HG03135 (cell line): ENCODE results near the gene SLC4A3.

ENCODE experiments used
- ATAC-seq: cut with Tn5 transposase; IDR thresholded peaks from one replicate; pipeline ENCODE4 v1.9.1; 2021; ENCODE audit warnings: mild to moderate bottlenecking, moderate library complexity; ENCODE audit not compliant: unreplicated experiment

The SLC4A3 gene

DNA sequence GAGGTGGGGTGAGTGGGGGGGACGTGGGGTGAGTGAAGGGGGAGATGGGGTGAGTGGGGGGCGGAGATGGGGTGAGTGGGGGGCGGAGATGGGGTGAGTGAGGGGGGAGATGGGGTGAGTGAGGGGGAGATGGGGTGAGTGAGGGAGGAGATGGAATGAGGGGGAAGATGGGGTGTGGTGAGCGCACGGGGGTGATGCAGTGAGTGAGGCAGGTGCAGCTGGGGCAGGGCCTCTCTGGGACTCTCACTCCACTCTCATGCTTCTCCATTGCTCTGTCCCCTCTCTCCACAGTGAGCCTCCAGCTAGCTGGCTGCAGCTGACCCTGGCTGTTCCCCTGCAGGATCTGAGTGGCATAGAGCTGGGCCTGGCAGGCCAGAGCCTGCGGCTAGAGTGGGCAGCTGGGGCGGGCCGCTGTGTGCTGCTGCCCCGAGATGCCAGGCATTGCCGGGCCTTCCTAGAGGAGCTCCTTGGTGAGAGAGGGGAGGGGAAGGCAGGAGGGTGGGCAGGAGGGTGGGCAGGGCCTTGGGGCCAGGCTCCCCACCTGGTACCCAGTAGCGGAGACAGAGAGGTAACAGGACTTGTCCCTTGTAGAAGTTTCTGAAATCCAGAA, 13.9 kb upstream of the SLC4A3 start:
- no peak for ATAC-seq

GRCh38 chr2:219614076-219614860, 13.2 kb upstream of the SLC4A3 start:
- ATAC-seq, result no peak

DNA sequence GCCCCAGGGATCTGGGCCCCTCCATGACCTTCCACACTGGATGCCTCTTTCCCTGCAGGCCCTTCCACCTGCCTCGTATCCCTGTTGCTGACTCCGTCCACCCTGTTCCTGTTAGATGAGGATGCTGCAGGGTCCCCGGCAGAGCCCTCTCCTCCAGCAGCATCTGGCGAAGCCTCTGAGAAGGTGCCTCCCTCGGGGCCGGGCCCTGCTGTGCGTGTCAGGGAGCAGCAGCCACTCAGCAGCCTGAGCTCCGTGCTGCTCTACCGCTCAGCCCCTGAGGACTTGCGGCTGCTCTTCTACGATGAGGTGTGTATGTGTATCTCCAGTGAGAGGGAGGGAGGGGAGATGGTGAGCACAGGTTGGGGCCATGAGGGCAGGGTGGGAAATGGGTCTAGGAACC, 12.4 kb upstream of the SLC4A3 start:
- no peak for ATAC-seq

DNA sequence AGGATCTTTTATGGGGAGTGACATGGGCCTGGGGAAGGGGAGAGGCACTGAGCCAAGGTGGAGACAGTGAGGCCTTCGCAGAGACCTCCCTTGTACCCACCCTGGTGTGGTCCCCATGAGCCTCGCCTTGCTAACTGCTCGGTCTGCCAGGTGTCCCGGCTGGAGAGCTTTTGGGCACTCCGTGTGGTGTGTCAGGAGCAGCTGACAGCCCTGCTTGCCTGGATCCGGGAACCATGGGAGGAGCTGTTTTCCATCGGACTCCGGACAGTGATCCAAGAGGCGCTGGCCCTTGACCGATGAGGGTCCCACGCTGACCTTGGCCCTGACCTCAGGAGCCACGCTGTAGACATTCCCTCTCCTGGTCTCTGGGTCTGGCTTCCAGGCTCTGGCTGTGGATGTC, 11.5 kb upstream of the SLC4A3 start:
- no peak for ATAC-seq

GRCh38 chr2:219616550-219616949, 10.9 kb upstream of the SLC4A3 start:
- no peak for ATAC-seq

DNA sequence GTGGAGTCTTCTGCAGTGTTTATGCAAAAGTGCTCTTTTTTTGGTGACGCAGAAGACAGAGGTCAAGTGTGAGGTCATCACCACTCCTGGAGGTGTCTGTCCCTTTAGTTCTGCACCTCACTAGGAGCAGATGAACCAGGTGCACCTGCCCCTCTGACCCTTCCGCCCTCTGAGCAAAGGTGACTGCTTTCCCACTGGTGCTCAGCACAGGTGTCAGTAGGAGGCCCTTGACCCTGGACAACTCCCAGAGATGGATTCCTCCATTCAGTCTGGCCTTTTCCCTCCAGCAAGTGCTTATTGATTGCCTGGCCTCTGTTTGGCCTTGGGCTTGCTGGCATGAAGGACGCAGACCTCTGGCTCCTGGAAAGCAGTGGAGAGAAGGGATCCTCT, 8.7 kb upstream of the SLC4A3 start:
- ATAC-seq, result no peak

GRCh38 chr2:219619235-219619634, 8.2 kb upstream of the SLC4A3 start:
- ATAC-seq, result no peak

DNA sequence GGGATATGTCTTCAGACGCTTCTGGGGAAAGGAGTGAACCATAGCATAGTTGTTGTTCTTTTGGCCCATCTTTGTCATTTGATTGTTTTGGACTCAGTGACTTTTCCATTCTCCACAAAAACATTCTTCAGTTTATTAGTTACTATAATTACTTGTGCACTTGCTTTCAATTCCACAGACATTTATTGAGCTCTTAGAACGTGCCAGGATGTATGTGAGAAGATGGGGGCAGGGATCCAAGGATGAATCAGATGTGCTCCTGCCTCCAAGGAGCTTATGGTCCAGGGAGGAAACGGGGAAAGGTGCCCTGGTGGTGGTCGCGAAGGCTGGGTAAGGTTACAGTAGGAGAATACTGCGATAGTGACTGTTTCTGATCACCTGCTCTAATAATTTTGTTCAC, 6.9 kb upstream of the SLC4A3 start:
- ATAC-seq, result no peak

GRCh38 chr2:219621935-219622334, 5.5 kb upstream of the SLC4A3 start:
- no peak for ATAC-seq

GRCh38 chr2:219622472-219622871, 5.0 kb upstream of the SLC4A3 start:
- no peak for ATAC-seq

DNA sequence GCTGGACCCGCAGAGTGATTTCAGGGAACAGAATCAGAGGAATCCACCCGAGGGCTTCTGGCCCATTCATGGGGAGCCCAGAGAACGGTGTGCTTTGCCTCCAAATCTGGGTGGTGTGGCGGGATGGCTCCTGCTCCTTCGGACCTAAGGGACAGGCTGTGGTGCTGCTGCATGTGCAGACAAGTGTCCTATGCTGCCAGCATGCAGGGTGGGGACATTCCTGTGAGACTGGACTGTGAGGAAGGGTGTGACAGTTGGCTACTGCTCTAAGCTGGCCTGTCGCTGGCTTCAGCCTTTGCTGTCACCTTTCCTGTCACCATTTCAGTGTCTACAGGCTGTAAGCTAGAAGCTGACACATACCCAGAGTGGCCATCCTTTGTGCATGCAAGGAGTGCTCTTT, 2.9 kb upstream of the SLC4A3 start:
- no peak for ATAC-seq

- ATAC-seq, result no peak
Measured at GRCh38 chr2:219625179-219625578, 2.3 kb upstream of the SLC4A3 start.

DNA sequence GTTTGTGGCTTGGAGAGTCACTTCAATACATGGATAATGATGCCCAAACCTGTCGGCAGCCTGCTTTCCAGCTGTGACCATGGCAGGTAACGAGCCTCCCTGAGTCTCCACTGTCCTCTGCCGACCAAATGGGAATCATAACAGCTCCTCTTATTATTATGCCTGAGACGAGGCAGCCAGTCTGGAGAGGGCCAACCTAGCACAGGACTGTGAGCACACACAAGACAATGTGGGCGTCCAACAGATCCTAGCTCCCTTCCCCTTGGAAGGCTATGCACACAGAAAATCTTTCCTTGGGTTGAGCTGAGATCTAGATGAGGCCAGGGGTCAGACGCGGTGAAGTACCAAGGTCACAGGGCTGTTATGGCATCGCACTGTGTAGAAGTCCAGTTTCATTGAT, 890 bp upstream of the SLC4A3 start:
- ATAC-seq, result no peak

- no peak for ATAC-seq
Measured at GRCh38 chr2:219628235-219628985, 980 bp downstream of the SLC4A3 start.

- ATAC-seq, result no peak
Measured at GRCh38 chr2:219628986-219629901, 1.8 kb downstream of the SLC4A3 start.

GRCh38 chr2:219629976-219630695, 2.7 kb downstream of the SLC4A3 start:
- ATAC-seq, result no peak

DNA sequence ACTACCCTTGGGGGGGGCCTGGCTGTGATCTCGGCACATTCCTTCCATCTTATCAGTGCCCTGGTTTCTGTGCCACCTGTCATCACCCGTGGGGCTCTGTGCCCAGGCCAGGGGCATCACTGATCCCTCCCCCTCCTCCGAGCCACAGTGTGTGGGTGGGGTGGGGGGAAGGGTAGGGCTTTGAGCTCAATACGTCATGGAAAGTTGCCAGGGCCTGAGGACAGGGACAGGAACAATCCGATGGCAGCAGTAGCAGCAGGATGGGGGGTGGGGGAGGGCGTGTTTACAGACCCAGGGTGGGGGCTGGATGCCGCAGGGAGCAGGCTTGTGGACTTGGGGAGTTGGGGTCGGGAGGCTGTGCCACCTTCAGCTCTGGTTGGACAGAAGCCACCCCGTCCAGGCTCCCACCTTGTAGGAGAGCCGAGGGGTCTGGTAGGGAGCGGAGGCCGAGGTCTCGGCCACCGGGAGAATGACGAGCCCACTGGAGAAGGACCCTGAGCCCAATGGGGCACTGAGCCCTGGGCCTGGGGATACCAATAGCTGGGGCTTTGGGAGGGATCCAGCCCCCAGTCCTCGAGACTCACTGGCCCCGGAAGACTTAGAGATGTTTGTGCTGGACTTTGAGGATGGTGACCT, 3.5 kb downstream of the SLC4A3 start:
- ATAC-seq, result no peak

DNA sequence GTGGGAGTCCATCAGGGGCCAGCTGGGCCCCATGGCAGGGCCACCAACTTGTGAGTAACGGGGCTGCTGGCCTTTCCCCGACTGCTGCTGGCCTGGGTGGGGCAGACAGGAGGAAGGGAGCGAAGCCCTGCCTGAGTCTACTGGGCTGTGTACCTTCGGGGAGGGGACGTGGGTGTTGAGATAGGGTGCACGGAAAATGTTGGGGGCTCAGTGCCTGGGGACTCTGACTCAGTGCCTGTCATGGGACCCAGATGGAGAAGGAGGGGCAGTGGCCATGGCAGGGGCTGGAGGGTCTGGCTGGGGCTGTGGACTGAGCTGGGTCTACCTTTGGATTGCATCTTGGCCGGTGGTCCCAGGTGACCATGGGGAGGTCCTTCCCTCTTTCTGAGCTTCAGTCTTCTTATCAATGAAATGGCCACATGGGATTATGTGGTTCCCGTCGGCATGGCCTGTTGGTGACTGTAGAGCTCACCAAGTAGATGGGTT, 4.0 kb downstream of the SLC4A3 start:
- ATAC-seq, result no peak

DNA sequence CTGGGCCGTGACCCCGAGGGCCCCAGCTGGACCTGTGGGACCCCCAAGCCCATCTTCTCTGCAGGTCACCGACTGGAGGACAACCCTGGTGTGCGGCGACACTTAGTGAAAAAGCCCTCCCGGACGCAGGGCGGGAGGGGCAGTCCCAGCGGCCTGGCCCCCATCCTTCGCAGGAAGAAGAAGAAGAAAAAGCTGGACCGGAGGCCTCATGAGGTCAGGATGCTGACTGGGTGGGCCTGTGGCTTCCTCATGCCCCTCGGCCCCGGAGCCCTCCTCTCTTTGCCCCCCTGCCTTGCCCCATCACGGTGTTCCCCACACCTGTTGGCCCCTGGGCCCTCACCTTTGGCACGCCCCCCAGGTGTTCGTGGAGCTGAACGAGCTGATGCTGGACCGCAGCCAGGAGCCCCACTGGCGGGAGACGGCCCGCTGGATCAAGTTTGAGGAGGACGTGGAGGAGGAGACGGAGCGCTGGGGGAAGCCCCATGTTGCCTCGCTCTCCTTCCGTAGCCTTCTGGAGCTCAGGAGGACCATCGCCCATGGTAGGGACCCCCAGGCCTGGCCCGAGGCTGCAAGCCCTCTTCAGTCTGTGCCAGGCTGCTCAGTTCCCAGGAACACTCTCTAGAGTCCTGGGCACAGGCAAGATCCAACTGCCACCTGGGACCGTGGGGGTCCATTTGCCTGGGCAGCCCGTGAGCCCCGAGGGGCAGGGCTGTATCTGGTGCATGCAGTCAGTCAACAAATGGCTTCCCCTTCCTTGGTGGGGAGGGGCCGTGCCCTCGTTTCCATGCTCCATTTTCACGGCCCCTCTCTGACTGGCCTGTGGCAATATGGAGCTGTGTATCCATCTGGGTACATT, 4.7 kb downstream of the SLC4A3 start:
- ATAC-seq, result no peak
